SK-N-SH (cell line): Measurements from ENCODE around the gene GYPC. TPM values are rescaled to one million over a fixed set of nuclear protein-coding genes. Genes with fewer than 3 reads are reported as not detected.

ENCODE experiments used
- CTCF ChIA-PET: fragments of 300-600, 350-600 bp; formaldehyde crosslinking; extraction: SDS; loops from one replicate; lab custom pipeline; 2021; lab: Yijun Ruan, JAX
- POLR2A ChIA-PET: fragments of 350-600 bp; sonication (Branson Sonifier 250); formaldehyde crosslinking; extraction: SDS; loops from one replicate; lab custom pipeline; 2020; ENCODE audit warnings: antibody characterized with exemption, inconsistent platforms; lab: Yijun Ruan, JAX
- DNase-seq: peaks from one replicate; pipeline ENCODE4 v3.0.0; 2012
- H2AFZ ChIP-seq: fragments of 200-600 bp; sonication (generic); 2 replicates; pipeline ENCODE4 v1.8.1; 2016; ENCODE audit warnings: antibody characterized with exemption, mild to moderate bottlenecking, low read depth
- H3F3A ChIP-seq: fragments of 200-600 bp; sonication (generic); replicated peaks from 2 replicates; pipeline ENCODE3; 2016; ENCODE audit warnings: antibody characterized with exemption, mild to moderate bottlenecking; ENCODE audit not compliant: insufficient read depth
- H3K27ac ChIP-seq, 2 experiments: fragments of 200-500 bp in 1 of 2; fragments of 200-600 bp in 1 of 2; sonication (Bioruptor generic) in 1 of 2; sonication (generic), shearing (Covaris generic) in 1 of 2; 2 replicates each; pipeline versions ENCODE4 v1.5.1 to v1.6.1; 2014 to 2016; ENCODE audit warnings: low read depth in 2 of 2, inconsistent platforms in 1 of 2, low read length in 1 of 2, mild to moderate bottlenecking in 1 of 2, mixed read lengths in 1 of 2
- H3K27me3 ChIP-seq: fragments of 200-600 bp; sonication (generic), shearing (Covaris generic); 2 replicates; pipeline ENCODE4 v1.6.1; 2016; ENCODE audit warnings: mixed run types; ENCODE audit not compliant: insufficient read depth
- H3K36me3 ChIP-seq, 2 experiments: fragments of 200-500 bp in 1 of 2; fragments of 200-600 bp in 1 of 2; sonication (Bioruptor generic) in 1 of 2; sonication (generic) in 1 of 2; replicated peaks in 1 of 2; 2 replicates each; pipeline versions ENCODE3 to v1.5.1; 2014 to 2016; ENCODE audit warnings: low read length in 1 of 2, mild to moderate bottlenecking in 1 of 2; ENCODE audit not compliant: insufficient read depth in 2 of 2, control insufficient read depth in 1 of 2
- H3K4me1 ChIP-seq, 2 experiments: fragments of 200-500 bp in 1 of 2; fragments of 200-600 bp in 1 of 2; sonication (Bioruptor generic) in 1 of 2; sonication (generic), shearing (Covaris generic) in 1 of 2; 2 replicates each; pipeline versions ENCODE4 v1.5.1 to v1.6.1; 2014 to 2016; ENCODE audit warnings: low read depth in 1 of 2, low read length in 1 of 2, mixed run types in 1 of 2; ENCODE audit not compliant: insufficient read depth in 2 of 2, control insufficient read depth in 1 of 2
- H3K4me2 ChIP-seq: fragments of 200-600 bp; sonication (generic), shearing (Covaris generic); 2 replicates; pipeline ENCODE4 v1.6.1; 2017; ENCODE audit warnings: mixed run types
- H3K4me3 ChIP-seq, 2 experiments: fragments of 200-500 bp in 1 of 2; fragments of 200-600 bp in 1 of 2; sonication (Bioruptor generic) in 1 of 2; sonication (generic), shearing (Covaris generic) in 1 of 2; 2 replicates each; pipeline versions ENCODE4 v1.5.1 to v1.8.1; 2014 to 2016; ENCODE audit warnings: low read depth in 2 of 2, inconsistent platforms in 1 of 2, low read length in 1 of 2, mild to moderate bottlenecking in 1 of 2, mixed read lengths in 1 of 2, moderate library complexity in 1 of 2
- H3K79me2 ChIP-seq: fragments of 200-600 bp; sonication (generic); 2 replicates; pipeline ENCODE4 v1.8.1; 2017; ENCODE audit warnings: mild to moderate bottlenecking; ENCODE audit not compliant: insufficient read depth
- H3K9ac ChIP-seq: fragments of 200-600 bp; sonication (generic); 2 replicates; pipeline ENCODE4 v1.6.1; 2017; ENCODE audit warnings: mixed run types
- H3K9me2 ChIP-seq: fragments of 200-600 bp; sonication (generic); 2 replicates; pipeline ENCODE4 v1.6.1; 2017; ENCODE audit warnings: mixed run types
- H3K9me3 ChIP-seq: fragments of 200-600 bp; sonication (generic); 2 replicates; pipeline ENCODE4 v1.6.1; 2017; ENCODE audit warnings: mixed run types, mild to moderate bottlenecking, moderate library complexity
- H4K20me1 ChIP-seq: fragments of 200-600 bp; sonication (generic); 2 replicates; pipeline ENCODE4 v1.6.1; 2017; ENCODE audit warnings: mild to moderate bottlenecking, mixed run types; ENCODE audit not compliant: insufficient read depth
- CTCF ChIP-seq: fragments of 200-600 bp; sonication (generic); IDR thresholded peaks from 2 replicates; pipeline ENCODE4 v1.6.1; 2017; ENCODE audit warnings: antibody characterized with exemption, mild to moderate bottlenecking, moderate library complexity
- ELF1 ChIP-seq: IDR thresholded peaks from 2 replicates; pipeline ENCODE4 v1.4.0; 2012
- EZH2phosphoT487 ChIP-seq: fragments of 200-600 bp; sonication (generic); IDR thresholded peaks from 2 replicates; pipeline ENCODE4 v1.6.1; 2017; ENCODE audit warnings: low read depth, mixed run types, mild to moderate bottlenecking, antibody characterized with exemption, moderate library complexity, borderline replicate concordance
- FOSL2 ChIP-seq: IDR thresholded peaks from 2 replicates; pipeline ENCODE4 v1.4.0; 2012; ENCODE audit warnings: low read depth, mild to moderate bottlenecking, moderate library complexity, borderline replicate concordance
- FOXJ3 ChIP-seq: sonication (generic); formaldehyde crosslinking; IDR thresholded peaks from 2 replicates; pipeline ENCODE4 v1.5.1; 2020; ENCODE audit warnings: mild to moderate bottlenecking, missing genetic modification reagents
- GABPA ChIP-seq: IDR thresholded peaks from 2 replicates; pipeline ENCODE4 v1.4.0; 2012; ENCODE audit warnings: low read depth, mild to moderate bottlenecking
- GATA2 ChIP-seq: sonication (generic); formaldehyde crosslinking; IDR thresholded peaks from 2 replicates; pipeline ENCODE4 v1.5.0; 2020; ENCODE audit warnings: mild to moderate bottlenecking, missing genetic modification reagents
- JUND ChIP-seq: IDR thresholded peaks from 2 replicates; pipeline ENCODE4 v1.4.0; 2012
- MAX ChIP-seq: IDR thresholded peaks from 2 replicates; pipeline ENCODE4 v1.4.0; 2012; ENCODE audit warnings: low read depth
- MXI1 ChIP-seq: IDR thresholded peaks from 2 replicates; pipeline ENCODE4 v1.6.1; 2012; ENCODE audit warnings: mild to moderate bottlenecking, low read depth, low read length, improper control_type of control experiment
- NFIC ChIP-seq: IDR thresholded peaks from 2 replicates; pipeline ENCODE4 v1.4.0; 2012; ENCODE audit warnings: borderline replicate concordance
- NRF1 ChIP-seq: IDR thresholded peaks from 2 replicates; pipeline ENCODE4 v1.6.1; 2012; ENCODE audit warnings: low read depth, mild to moderate bottlenecking, low read length
- PBX3 ChIP-seq: IDR thresholded peaks from 2 replicates; pipeline ENCODE4; 2012
- POLR2AphosphoS5 ChIP-seq: IDR thresholded peaks from 2 replicates; pipeline ENCODE4 v1.6.1; 2012; ENCODE audit warnings: low read depth, low read length
- RAD21 ChIP-seq: IDR thresholded peaks from 2 replicates; pipeline ENCODE4 v1.6.1; 2012; ENCODE audit warnings: mild to moderate bottlenecking, low read length
- REST ChIP-seq: IDR thresholded peaks from 2 replicates; pipeline ENCODE4 v1.6.1; 2012; ENCODE audit warnings: mild to moderate bottlenecking, low read depth, low read length, moderate library complexity
- SIN3A ChIP-seq: IDR thresholded peaks from 2 replicates; pipeline ENCODE4 v1.6.1; 2012; ENCODE audit warnings: low read depth, mild to moderate bottlenecking, low read length, moderate library complexity, borderline replicate concordance
- SMC3 ChIP-seq: IDR thresholded peaks from 2 replicates; pipeline ENCODE4 v1.6.1; 2012; ENCODE audit warnings: low read depth, low read length, improper control_type of control experiment
- TAF1 ChIP-seq: IDR thresholded peaks from 2 replicates; pipeline ENCODE4 v1.6.1; 2012; ENCODE audit warnings: low read depth, mild to moderate bottlenecking, low read length, moderate library complexity, borderline replicate concordance
- USF2 ChIP-seq: fragments of 150-350 bp; IDR thresholded peaks from 2 replicates; pipeline ENCODE4 v1.6.1; 2017; ENCODE audit warnings: antibody characterized with exemption, low read length, low read depth, borderline replicate concordance
- WGBS: methylation state at CpG from one replicate; pipeline ENCODE4 v1.1.6; 2017; ENCODE audit warnings: low lambda C conversion rate; 5-methylcytosine and 5-hydroxymethylcytosine counted together
- polyA plus RNA-seq, 3 experiments: library from polyadenylated mRNA; depleted of rRNA; stranded (reverse); fragments of >200 nt; gene quantifications; 2 replicates each; pipeline ENCODE4 v1.2.3, GENCODE V29; 2012

Gene GYPC
- polyA plus RNA-seq, 1 of the 3 experiments (the other 2 are of a cell fraction), result not detected

GRCh38 chr2:126661702-126662500 lies 5.9 kb downstream of the GYPC start:
- no peak overlapping the region for H3K27ac ChIP-seq
- no peak overlapping the region for H3K4me3 ChIP-seq
- WGBS, result 57% methylated on average over 9 of the region's 10 CpGs
- H3K79me2 ChIP-seq, result no peaks in the 10 kb centered on the region
- no peaks in the 10 kb centered on the region for H3K27me3 ChIP-seq
- ChIA-PET CTCF (interaction anchor here (0.6 kb wide), 1 partner anchor 898 kb away, joined by 3 read pairs; no protein-coding TSS in a partner anchor), POLR2A (no interaction called here)
- H2AFZ ChIP-seq, result no peak overlapping the region
- H3K36me3 ChIP-seq, result no peaks in the 10 kb centered on the region
- DNase-seq, result no peak
- TF ChIP-seq MAX (no peak), JUND (no peak), SMC3 (no peak)
- H3K9me2 ChIP-seq, result no peaks in the 10 kb centered on the region
- no peaks in the 10 kb centered on the region for H4K20me1 ChIP-seq
- no peak overlapping the region for H3K4me2 ChIP-seq
- H3F3A ChIP-seq, result no peaks in the 10 kb centered on the region
- no peaks in the 10 kb centered on the region; a peak in 1 of 4 replicates for H3K4me1 ChIP-seq
- no peaks in the 10 kb centered on the region for H3K9me3 ChIP-seq
- H3K9ac ChIP-seq, result no peak overlapping the region

- Histone ChIP-seq H3K27me3 (no peaks in the 10 kb centered on the region), H3K9me2 (no peaks in the 10 kb centered on the region)
- CTCF ChIA-PET, result interaction anchor here (0.6 kb wide), 1 partner anchor 898 kb away, joined by 3 read pairs; no protein-coding TSS in a partner anchor
- no peak for TF ChIP-seq FOXJ3 (CRISPR knock-in tag)
- TF ChIP-seq PBX3, result no peak
- TF ChIP-seq NFIC, result no peak
- no peak for TF ChIP-seq RAD21
- TF ChIP-seq EZH2phosphoT487, result no peak
- no peak for TF ChIP-seq GABPA
- no peak for TF ChIP-seq CTCF
- TF ChIP-seq POLR2AphosphoS5, result no peak
- no peak for TF ChIP-seq GATA2 (CRISPR knock-in tag)
- TF ChIP-seq SIN3A, result no peak
- no peak for TF ChIP-seq USF2
- no peak for TF ChIP-seq SMC3
- TF ChIP-seq MXI1, result no peak
- TF ChIP-seq ELF1, result no peak
- no peak for TF ChIP-seq NRF1
- TF ChIP-seq FOSL2, result no peak
- TF ChIP-seq TAF1, result no peak
- TF ChIP-seq REST, result no peak
These were observed 6.7 kb downstream of the GYPC start for GRCh38 chr2:126662621-126663020.

More at GRCh38 chr2:126662621-126663020, 6.7 kb downstream of the GYPC start:
- 64% methylated on average over 7 of the region's 7 CpGs for WGBS
- POLR2A ChIA-PET, result no interaction called here
- no peaks in the 10 kb centered on the region; a peak in 1 of 4 replicates for H3K4me1 ChIP-seq
- no peak overlapping the region for H3K27ac ChIP-seq
- no peak for DNase-seq
- H3K36me3 ChIP-seq, result no peaks in the 10 kb centered on the region
- no peak overlapping the region for H3K9ac ChIP-seq
- no peak overlapping the region for H3K4me3 ChIP-seq
- no peaks in the 10 kb centered on the region for H4K20me1 ChIP-seq
- H3K9me3 ChIP-seq, result no peaks in the 10 kb centered on the region
- no peak overlapping the region for H3K4me2 ChIP-seq
- no peak overlapping the region for H2AFZ ChIP-seq
- no peaks in the 10 kb centered on the region for H3F3A ChIP-seq
- no peaks in the 10 kb centered on the region for H3K79me2 ChIP-seq
